Measurements from ENCODE around the gene DGKG. TPM values are rescaled to one million over a fixed set of nuclear protein-coding genes. Genes with fewer than 3 reads are reported as not detected.

Gene DGKG
- total and polyA plus RNA-seq, 9 of the 15 experiments (the other 6 are each of a cell fraction or from before 2014, with no cell fraction given) = 0.01 to 0.36 (median 0.15) TPM

DNA sequence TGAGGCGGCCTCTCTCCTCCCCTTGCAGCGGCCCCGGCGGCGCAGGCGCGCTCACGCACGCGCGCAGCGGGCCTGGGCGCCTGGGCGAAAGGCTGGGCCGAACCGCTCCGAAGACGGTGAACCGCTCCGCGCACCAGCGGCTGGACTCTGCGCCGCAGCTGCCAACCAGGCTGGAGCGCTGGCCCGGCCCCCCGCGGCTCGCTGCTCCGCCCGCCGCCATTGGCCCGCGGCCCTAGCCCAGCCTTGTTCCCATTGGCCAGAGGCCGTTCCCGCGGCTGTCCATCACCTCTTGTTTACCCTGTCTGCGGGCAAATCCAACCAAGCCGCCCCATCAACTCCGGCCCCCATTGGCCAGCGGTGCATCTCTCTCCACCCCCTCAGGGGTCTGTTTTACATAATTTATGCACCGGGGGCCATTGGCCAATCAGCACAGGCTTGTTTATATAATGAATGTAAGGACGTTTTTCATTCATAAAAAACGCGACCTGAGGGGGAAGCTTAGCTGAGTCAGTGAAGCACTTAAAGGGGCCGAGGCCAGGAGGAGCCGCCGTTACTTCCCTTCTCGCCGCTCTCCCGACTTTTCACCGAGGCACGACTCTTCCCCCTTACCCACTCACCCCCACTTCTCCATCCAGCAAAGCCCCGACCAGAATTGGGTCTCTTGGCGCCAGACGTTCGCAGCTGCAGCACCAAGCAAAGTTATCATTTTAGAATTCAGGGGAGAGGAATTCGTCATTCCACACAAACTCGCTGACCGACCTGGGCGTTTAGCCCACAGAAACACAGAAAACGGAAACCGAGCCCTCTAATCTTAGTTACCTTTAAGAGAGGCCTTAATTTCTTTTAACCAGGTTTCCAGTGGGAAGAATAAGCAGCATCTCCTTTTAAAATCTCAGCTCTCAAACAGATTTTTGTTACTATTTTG lies 252.8 kb downstream of the DGKG start, which contains the start of gene ETV5 (continued):
- TF ChIP-seq PTTG1 (tag; IDR thresholded peaks at IDR 0.05; ENCODE audit: low read depth) = no peak
- TF ChIP-seq BRD9 (IDR thresholded peaks at IDR 0.05; ENCODE audit: low read depth, partially characterized antibody) = peak; percentile 26
- TF ChIP-seq ZNF316 (IDR thresholded peaks at IDR 0.05) = peak; percentile 68
- TF ChIP-seq RB1 (IDR thresholded peaks at IDR 0.05; ENCODE audit: low read depth) = 0 out of 2 replicates have a peak, but pooled peaks have one; percentile 11
- TF ChIP-seq HDAC2 (IDR thresholded peaks at IDR 0.05) = peak; percentile 72; the same call in 1 of the 2 replicates
- peak; percentile 99 to 100 for TF ChIP-seq FOXK2 (conservative IDR thresholded peaks at IDR 0.05 in 1 of 2, IDR thresholded peaks at IDR 0.05 in 1 of 2; ENCODE audit: low read depth in 2 of 2)
- TF ChIP-seq RBM39 (optimal IDR thresholded peaks at IDR 0.05; ENCODE audit: low read depth, low read length) = no peak
- TF ChIP-seq BACH1 (tag; IDR thresholded peaks at IDR 0.05) = peak; percentile 98
- TF ChIP-seq NFE2 (IDR thresholded peaks at IDR 0.05; ENCODE audit: low read depth) = peak; percentile 63
- TF ChIP-seq NFYB (IDR thresholded peaks at IDR 0.05; ENCODE audit: extremely low read depth, insufficient read length) = peak; percentile 92
- TF ChIP-seq, protein P1, sequence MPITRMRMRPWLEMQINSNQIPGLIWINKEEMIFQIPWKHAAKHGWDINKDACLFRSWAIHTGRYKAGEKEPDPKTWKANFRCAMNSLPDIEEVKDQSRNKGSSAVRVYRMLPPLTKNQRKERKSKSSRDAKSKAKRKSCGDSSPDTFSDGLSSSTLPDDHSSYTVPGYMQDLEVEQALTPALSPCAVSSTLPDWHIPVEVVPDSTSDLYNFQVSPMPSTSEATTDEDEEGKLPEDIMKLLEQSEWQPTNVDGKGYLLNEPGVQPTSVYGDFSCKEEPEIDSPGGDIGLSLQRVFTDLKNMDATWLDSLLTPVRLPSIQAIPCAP (CRISPR knock-in tag; IDR thresholded peaks at IDR 0.05; ENCODE audit: borderline replicate concordance) = no peak
- no peak for TF ChIP-seq RBM15 (IDR thresholded peaks at IDR 0.05; ENCODE audit: insufficient read depth, low read length)
- peak; percentile 57; the same call in 1 of the 2 replicates for TF ChIP-seq ESRRA (IDR thresholded peaks at IDR 0.05; ENCODE audit: borderline replicate concordance, low read depth)
- TF ChIP-seq JUND (IDR thresholded peaks at IDR 0.05; ENCODE audit: borderline replicate concordance, low read depth, low read length) = peak; percentile 46
- peak; percentile 45; the same call in 1 of the 3 replicates for TF ChIP-seq JUND (tag; IDR thresholded peaks at IDR 0.05; ENCODE audit: borderline replicate concordance, low read depth, low read length)
- peak; percentile 82 for TF ChIP-seq HMGN3 (IDR thresholded peaks at IDR 0.05; ENCODE audit: borderline replicate concordance, extremely low read depth, insufficient read length, low read depth, low read length)
- TF ChIP-seq EGR1 (conservative IDR thresholded peaks at IDR 0.05) = 0 out of 2 replicates have a peak, but pooled peaks have one; percentile 19
- no peak for TF ChIP-seq ZNF3 (CRISPR knock-in tag; IDR thresholded peaks at IDR 0.05)
- TF ChIP-seq PHF21A (IDR thresholded peaks at IDR 0.05; ENCODE audit: borderline replicate concordance, low read depth) = peak; percentile 18; the same call in 1 of the 2 replicates
- TF ChIP-seq, protein P2, sequence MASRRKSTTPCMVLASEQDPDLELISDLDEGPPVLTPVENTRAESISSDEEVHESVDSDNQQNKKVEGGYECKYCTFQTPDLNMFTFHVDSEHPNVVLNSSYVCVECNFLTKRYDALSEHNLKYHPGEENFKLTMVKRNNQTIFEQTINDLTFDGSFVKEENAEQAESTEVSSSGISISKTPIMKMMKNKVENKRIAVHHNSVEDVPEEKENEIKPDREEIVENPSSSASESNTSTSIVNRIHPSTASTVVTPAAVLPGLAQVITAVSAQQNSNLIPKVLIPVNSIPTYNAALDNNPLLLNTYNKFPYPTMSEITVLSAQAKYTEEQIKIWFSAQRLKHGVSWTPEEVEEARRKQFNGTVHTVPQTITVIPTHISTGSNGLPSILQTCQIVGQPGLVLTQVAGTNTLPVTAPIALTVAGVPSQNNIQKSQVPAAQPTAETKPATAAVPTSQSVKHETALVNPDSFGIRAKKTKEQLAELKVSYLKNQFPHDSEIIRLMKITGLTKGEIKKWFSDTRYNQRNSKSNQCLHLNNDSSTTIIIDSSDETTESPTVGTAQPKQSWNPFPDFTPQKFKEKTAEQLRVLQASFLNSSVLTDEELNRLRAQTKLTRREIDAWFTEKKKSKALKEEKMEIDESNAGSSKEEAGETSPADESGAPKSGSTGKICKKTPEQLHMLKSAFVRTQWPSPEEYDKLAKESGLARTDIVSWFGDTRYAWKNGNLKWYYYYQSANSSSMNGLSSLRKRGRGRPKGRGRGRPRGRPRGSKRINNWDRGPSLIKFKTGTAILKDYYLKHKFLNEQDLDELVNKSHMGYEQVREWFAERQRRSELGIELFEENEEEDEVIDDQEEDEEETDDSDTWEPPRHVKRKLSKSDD (conservative IDR thresholded peaks at IDR 0.05; ENCODE audit: low read length) = no peak
- peak; percentile 85 for TF ChIP-seq FOSL1 (tag; conservative IDR thresholded peaks at IDR 0.05)
- 0 out of 2 replicates have a peak, but pooled peaks have one; percentile 38 for TF ChIP-seq EP400 (IDR thresholded peaks at IDR 0.05)
- peak; percentile 29; the same call in 1 of the 2 replicates for TF ChIP-seq BCOR (IDR thresholded peaks at IDR 0.05)
- peak; percentile 87; the same call in 1 of the 2 replicates for TF ChIP-seq KDM2B (CRISPR knock-in tag; IDR thresholded peaks at IDR 0.05)
- TF ChIP-seq POLR2G (IDR thresholded peaks at IDR 0.05; ENCODE audit: low read depth, low read length) = peak; percentile 93
- peak; percentile 43; the same call in 1 of the 2 replicates for TF ChIP-seq FOXA1 (IDR thresholded peaks at IDR 0.05; ENCODE audit: borderline replicate concordance)
